ENCODE results near the gene CORO6. TPM values are rescaled to one million over a fixed set of nuclear protein-coding genes. Genes with fewer than 3 reads are reported as not detected.

CORO6 gene
- total and polyA plus RNA-seq, 4 donors: 0.23 to 3.0 (median 0.59) TPM

DNA sequence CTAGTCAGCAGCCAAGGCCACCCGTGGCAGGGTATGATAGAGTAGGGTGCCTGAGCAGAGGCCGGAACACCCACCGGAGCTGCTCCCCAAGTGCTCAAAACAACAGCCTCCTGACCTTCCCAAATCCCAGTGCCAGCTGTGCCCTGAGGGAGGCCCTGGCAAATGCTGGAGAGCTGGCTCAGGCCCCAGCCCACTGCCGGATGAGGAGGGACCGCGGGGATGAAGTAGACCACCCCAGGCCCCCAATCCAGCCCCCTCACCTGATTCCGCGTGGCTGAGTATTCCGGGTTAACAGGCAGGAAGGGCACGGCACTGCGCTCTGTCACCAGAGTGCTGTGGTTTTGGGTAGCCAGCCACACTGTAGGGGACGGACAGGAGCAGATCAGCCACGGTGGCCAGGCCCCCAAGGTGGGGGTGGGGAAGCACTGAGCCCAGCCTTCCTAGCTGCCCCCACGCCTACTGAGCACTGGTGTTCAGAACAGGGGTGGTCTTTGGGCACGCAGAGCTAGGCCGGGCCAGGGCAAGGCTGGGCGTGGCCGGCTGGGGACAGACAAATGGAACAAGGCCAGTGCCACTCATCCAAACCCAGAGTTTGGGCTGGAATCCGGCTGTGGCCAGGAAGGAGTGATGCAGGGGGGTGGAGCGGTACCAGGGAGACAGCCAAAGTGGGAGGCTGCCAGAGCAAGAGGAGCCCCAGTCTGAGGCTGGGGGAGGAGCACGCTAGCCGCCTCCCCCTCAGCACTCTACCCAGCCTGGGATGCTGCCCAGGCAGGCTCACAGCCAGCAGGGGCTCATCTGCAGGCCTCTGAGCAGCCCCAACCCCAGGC is 45.1 kb downstream of the CORO6 start (continued):
- no peak for TF ChIP-seq REST (IDR thresholded peaks at IDR 0.05)
- no peak for TF ChIP-seq RAD21 (IDR thresholded peaks at IDR 0.05)
- no peak for TF ChIP-seq HNF4G (IDR thresholded peaks at IDR 0.05)
- TF ChIP-seq GABPA (IDR thresholded peaks at IDR 0.05 in 1 of 2, conservative IDR thresholded peaks at IDR 0.05 in 1 of 2): no peak

- no peak overlapping the region for H3K27ac ChIP-seq (ENCODE audit: low read depth in 1 of 2, low read length in 2 of 2)
- no peak overlapping the region for H3K9ac ChIP-seq (ENCODE audit: low read depth in 1 of 2, low read length in 2 of 2)
- H3K36me3 ChIP-seq (ENCODE audit: control insufficient read depth in 4 of 4, insufficient read depth in 3 of 4, low read depth in 1 of 4, low read length in 3 of 4): peaks cover 0 to 24% (median 6%) of the 10 kb centered on the region in 4 donors
- no peak for TF ChIP-seq REST (IDR thresholded peaks at IDR 0.05)
- TF ChIP-seq TAF1 (conservative IDR thresholded peaks at IDR 0.05): no peak
- no peak for TF ChIP-seq FOXA1 (IDR thresholded peaks at IDR 0.05)
- no peak for TF ChIP-seq EGR1 (IDR thresholded peaks at IDR 0.05; ENCODE audit: low read depth in 2 of 2)
- TF ChIP-seq, protein P1, sequence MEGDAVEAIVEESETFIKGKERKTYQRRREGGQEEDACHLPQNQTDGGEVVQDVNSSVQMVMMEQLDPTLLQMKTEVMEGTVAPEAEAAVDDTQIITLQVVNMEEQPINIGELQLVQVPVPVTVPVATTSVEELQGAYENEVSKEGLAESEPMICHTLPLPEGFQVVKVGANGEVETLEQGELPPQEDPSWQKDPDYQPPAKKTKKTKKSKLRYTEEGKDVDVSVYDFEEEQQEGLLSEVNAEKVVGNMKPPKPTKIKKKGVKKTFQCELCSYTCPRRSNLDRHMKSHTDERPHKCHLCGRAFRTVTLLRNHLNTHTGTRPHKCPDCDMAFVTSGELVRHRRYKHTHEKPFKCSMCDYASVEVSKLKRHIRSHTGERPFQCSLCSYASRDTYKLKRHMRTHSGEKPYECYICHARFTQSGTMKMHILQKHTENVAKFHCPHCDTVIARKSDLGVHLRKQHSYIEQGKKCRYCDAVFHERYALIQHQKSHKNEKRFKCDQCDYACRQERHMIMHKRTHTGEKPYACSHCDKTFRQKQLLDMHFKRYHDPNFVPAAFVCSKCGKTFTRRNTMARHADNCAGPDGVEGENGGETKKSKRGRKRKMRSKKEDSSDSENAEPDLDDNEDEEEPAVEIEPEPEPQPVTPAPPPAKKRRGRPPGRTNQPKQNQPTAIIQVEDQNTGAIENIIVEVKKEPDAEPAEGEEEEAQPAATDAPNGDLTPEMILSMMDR (IDR thresholded peaks at IDR 0.05; ENCODE audit: low read depth, low read length, missing input control): no peak
- no peak for TF ChIP-seq NR2F2 (IDR thresholded peaks at IDR 0.05)
- TF ChIP-seq GABPA (IDR thresholded peaks at IDR 0.05 in 1 of 2, conservative IDR thresholded peaks at IDR 0.05 in 1 of 2): no peak
- 97% methylated on average over 9 of the region's 9 CpGs for WGBS
- H3K4me3 ChIP-seq (ENCODE audit: low read depth in 1 of 3, low read length in 3 of 3): no peak overlapping the region
- peaks cover 21 to 35% (median 30%) of the 10 kb centered on the region in 4 donors for H3K4me1 ChIP-seq (ENCODE audit: control insufficient read depth in 4 of 4, insufficient read depth in 4 of 4, low read length in 3 of 4)
- no peak for DNase-seq (ENCODE audit: low spot score)
- no peaks in the 10 kb centered on the region for H3K9me3 ChIP-seq (ENCODE audit: control insufficient read depth in 4 of 4, low read length in 3 of 4)
- H3K27me3 ChIP-seq (ENCODE audit: control insufficient read depth in 4 of 4, insufficient read depth in 4 of 4, low read length in 3 of 4): no peaks in the 10 kb centered on the region
These were observed 45.7 kb downstream of the CORO6 start for GRCh38 chr17:29577001-29577370.
